CD4-positive, alpha-beta T cell treated with Interleukin-1 beta for 1 hour (primary cell): ENCODE measurements around the gene SIK3.
"Not testable (repeated sequence)": the region's sequence is repeated elsewhere in the genome, so short reads cannot be mapped to it uniquely, and the experiment has no call there.

Source experiments
- DNase-seq, 2 donors: peaks; one replicate each; pipeline ENCODE4 v3.0.0-alpha.2; 2020 to 2022

SIK3 gene

GRCh38 chr11:116814502-116814901 lies 283.7 kb downstream of the SIK3 start:
- no peak for DNase-seq

- DNase-seq = no peak
Observed at GRCh38 chr11:116813781-116814471, 284.3 kb downstream of the SIK3 start.

- no peak for DNase-seq
Observed at GRCh38 chr11:116813170-116813569, 285.1 kb downstream of the SIK3 start.

GRCh38 chr11:116812109-116812508 lies 286.1 kb downstream of the SIK3 start:
- no peak for DNase-seq

GRCh38 chr11:116811194-116811593 lies 287.0 kb downstream of the SIK3 start:
- DNase-seq = no peak

- no peak for DNase-seq
Observed at GRCh38 chr11:116808262-116809175, 289.7 kb downstream of the SIK3 start.

- no peak for DNase-seq
Observed at GRCh38 chr11:116807601-116808261, 290.5 kb downstream of the SIK3 start.

GRCh38 chr11:116804001-116804400 lies 294.2 kb downstream of the SIK3 start:
- no peak for DNase-seq

GRCh38 chr11:116801662-116802061 lies 296.6 kb downstream of the SIK3 start:
- not testable (repeated sequence) for DNase-seq

GRCh38 chr11:116800610-116801009 lies 297.6 kb downstream of the SIK3 start:
- no peak for DNase-seq

GRCh38 chr11:116798368-116798767 lies 299.9 kb downstream of the SIK3 start:
- no peak for DNase-seq

- DNase-seq = no peak
Observed at GRCh38 chr11:116797816-116798215, 300.4 kb downstream of the SIK3 start.

GRCh38 chr11:116796548-116796947 lies 301.7 kb downstream of the SIK3 start:
- DNase-seq = no peak

- no peak for DNase-seq
Observed at GRCh38 chr11:116794851-116795250, 303.4 kb downstream of the SIK3 start.

GRCh38 chr11:116793772-116794097 lies 304.5 kb downstream of the SIK3 start:
- no peak for DNase-seq
